ENCODE data around the gene SNRNP27.

The SNRNP27 gene

DNA sequence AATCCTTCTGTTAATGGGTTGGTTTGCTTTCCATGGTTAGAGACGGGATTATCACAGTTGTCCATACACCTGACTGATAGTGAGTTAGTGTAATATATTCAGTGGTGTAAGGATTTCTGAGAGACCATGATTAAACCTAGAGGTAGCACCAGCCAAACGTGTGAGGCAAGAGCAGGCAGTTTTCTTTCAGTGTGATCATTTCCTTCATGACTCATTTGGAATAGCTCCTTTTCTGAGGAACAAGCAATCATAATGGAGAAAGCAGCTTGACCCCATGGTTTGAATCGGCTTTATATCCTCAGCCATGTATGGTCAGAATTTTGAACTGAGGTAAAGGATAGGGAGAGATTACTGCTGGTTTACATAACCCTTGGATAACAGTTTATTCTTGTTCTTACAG, 24.1 kb downstream of the SNRNP27 start:
- no peak for DNase-seq

DNA sequence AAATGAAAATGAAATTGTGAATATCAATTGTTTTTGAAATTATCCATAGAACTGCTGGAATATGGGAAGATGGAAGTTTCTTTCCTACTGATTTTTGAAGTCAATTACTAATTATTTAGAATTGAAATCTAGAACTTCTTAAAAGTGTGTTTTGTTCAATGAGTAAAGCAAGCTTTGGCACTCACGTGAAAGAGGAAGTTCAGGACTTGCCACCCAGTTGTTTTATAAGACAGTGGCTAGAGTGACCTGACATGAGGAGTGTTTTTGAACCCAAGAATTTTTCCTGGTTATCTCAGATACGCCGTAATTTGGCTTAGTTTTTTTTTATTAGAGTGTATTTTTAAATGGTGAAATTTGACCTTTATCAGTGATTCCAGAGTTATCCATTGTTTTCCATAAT, 24.6 kb downstream of the SNRNP27 start:
- DNase-seq = no peak

GRCh38 chr2:69923116-69923515, 29.4 kb downstream of the SNRNP27 start:
- no peak for DNase-seq

DNA sequence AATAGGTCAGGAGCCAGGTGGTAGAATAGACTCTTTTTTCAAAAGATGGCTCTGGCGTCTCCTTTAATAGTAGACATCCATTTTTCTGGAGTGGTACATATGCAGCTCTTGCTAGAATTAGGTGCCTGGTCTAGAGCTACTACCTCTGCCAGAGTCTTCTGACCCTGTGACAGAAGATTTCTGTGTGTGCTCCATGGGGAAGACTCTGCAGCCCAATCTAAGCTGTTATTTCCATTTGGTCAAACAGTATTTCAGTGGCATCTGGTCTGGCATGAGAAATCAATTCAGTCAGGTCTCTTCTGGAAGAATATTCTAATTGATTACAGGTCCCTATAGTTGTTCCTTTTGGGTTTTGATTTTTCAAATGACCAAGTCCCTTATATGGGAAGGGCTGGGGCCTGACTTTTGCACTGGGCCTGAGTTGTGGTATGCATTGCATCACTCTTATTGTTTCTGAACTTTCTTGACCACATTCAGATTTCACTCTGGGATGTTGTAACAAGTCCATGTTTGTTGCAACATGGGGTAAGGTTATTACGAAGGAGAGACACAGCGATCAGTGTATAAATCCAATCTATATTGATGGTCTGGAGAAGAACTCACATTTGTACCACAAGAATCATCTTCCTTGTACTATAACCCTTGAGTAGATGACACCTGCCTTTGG, 33.2 kb downstream of the SNRNP27 start:
- DNase-seq = no peak

DNA sequence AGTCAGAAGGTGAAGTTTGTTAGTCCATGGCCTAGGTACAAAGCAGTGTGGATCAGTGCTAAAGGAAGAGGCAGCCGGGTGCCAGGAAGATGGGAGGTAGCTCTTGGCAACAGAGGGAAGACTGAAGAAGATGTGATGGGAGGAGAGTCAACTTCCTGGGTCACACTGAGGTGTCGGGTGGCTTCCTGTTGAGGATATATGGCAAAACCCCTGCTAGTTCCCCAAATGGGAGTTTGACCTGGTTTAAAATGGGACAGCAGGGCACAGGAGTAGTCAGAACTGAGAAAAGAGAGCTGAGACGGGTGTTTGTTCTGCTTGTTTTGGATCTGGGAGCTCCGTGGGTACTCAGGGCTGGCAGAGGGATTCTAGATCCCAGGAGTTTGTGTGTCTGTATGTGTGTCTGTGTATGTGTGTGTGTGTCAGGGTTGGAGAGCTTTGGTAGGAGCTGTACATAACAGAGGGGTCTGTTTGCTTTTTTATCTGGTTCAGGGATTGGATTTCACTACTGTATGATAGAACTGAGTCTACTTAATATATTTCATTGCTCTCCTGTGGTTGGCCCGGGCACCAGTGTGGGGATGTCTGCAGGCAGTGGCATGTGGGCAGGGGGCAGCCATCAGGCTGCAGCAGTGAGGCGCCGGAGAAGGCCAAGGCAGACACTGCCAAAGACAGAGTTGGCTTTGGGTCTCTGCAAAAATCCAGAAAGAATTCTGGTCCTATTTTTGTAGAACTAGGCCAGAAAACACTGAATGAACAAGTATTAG, 38.3 kb downstream of the SNRNP27 start:
- no peak for DNase-seq

DNA sequence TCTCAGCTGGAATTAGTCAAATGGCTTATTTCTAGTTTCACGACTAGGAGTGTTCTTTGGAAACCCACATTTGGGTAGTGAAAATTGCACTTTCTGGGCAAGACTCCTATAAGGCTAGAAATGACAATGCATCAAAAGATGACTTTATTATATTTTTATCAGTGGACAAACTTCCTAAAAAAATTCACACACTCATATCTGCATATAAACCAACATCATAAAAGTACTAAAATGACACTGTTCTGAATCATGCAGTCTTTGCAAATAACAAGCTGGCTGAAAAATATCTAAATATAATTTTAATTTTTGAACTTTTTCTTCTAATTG, 38.8 kb downstream of the SNRNP27 start:
- no peak for DNase-seq

- DNase-seq = no peak
These were observed 39.6 kb downstream of the SNRNP27 start for GRCh38 chr2:69933254-69933828.

DNA sequence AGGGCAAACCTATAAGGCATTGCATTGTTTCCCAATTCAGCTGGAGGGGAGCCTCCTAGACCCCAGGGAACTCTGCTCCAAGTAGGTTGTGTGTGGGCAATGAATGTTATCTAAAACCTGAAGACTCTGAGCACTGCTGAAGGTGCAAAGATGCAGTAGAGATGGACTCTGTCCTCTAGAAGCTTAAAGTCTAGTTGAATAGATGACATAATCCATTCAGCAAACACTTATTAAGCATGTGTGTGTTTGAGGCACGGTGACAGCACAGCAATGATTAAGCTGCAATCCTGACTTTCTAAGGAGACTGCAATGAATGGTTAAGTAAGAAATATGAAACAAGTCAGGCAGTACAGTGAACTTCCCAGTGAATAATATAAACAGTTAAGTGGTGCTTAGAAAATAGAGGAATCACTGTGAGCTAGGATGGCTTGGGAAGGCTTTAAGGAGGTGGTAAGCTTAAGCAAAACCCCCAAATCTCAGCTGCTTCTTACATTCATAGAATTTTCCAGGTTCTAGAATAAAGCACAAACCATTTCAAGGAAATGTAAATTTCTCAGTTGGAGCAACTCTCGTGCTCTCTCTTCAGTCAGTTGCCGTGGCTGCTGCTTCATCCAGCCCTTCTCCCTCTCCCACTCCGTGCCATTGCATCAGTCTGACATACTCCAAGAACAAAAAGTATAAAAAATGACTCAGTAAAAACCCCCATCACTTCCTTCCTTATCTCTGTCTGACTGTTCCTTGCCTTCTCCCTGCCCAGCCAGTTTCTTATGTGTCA, 40.3 kb downstream of the SNRNP27 start:
- no peak for DNase-seq

GRCh38 chr2:69934614-69934908, 40.8 kb downstream of the SNRNP27 start:
- no peak for DNase-seq

DNA sequence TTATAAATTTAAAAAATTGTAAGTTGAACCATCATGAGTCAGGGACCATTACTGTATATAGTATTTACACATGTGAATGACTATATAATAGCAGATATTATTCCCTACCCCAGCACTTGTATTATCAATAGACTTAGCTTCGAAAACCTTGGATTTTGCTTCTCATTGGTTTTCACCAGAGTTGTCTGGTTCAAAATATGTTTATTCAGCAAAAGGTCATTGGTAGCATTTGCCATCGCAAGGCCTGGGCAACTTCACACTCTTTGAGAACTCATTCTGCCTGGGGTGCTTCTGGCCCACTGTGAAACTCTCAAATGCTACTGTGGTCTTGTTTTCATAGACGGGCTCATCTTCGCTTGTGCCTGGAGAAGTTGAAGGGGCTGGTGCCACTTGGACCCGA, 41.3 kb downstream of the SNRNP27 start:
- no peak for DNase-seq

DNA sequence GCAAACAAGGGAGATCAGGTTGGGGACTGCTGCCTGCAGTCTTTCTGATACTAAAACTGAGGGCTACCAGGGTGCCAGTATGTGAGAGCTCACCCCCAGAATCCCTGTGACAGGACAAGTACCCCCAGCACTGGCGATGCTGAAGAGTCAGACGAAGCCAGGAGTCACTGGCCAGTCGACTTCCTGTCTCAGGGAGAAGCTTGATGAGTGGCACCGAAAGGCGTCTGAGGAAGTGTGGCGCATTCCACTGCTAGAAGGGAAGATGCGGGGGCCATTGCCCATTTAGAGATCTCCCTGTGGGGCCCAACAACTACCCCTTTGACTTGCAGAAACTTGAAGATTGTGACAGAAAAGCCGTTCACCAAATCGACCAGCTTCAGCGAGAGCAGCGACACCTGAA, 43.1 kb downstream of the SNRNP27 start:
- DNase-seq = no peak

DNA sequence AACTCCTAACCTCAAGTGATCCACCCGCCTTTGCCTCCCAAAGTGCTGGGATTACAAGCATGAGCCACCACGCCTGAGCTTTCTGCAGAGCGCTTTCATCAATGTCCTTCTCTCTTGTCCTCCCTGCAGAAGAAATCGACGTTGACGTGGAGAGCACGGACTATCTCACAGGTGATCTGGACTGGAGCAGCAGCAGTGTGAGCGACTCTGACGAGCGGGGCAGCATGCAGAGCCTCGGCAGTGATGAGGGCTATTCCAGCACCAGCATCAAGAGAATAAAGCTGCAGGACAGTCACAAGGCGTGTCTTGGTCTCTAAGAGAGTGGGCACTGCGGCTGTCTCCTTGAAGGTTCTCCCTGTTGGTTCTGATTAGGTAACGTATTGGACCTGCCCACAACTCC, 44.2 kb downstream of the SNRNP27 start:
- DNase-seq = no peak

DNA sequence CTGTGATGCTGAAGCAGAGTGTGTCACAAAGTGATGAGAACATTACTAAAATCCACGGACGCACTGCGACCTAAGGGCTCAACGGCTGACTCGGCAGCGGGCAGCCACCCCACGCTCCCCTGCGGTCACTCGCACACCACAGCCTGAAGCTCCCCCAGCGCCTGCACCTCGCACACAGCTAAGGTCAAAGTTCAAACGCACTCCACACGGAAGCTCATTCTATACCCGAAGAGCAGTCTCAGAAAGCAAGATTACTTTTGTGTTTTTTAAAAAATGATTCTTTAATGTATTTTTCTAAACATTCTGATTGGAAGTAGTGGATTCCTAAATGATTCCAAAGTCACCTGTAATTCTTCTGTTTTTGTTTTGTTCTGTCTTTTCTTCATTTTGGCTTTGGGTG, 46.0 kb downstream of the SNRNP27 start:
- DNase-seq = no peak

GRCh38 chr2:69940691-69941090, 46.9 kb downstream of the SNRNP27 start:
- no peak for DNase-seq

GRCh38 chr2:69943000-69943842, 49.5 kb downstream of the SNRNP27 start:
- no peak for DNase-seq

DNA sequence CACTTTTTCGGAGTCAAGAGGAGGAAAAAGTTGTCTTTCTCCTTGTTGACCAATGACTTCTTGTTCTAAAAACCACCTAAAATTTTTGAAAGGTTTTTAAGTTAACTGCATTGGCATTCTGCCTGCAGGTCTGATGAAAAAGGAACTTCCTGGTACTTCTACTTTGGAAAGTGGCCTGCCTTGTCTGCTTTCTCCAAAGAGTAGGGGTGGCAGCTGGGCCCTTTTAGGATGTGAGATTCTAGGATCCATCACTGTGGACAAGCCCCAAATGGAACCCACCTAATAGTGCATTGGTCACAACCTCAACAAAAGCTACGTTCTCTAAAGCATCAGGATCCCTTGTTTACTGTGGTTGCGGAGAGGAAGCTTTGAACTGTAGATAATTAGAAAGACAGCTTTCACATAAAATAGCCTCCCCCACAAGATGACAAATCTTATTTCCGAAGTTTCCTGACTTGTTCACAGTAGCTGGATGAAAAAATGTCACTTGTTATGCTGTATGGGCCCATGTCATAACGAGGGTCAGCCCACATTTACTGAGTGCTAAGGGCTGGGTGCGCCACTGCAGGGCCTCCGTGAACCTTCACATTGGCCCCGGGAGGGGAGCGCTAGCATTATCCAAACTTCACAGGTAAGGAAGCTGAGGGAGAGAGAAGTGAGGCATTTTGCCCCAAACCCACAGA, 50.2 kb downstream of the SNRNP27 start:
- DNase-seq = no peak

- no peak for DNase-seq
These were observed 51.0 kb downstream of the SNRNP27 start for GRCh38 chr2:69944756-69945155.

- no peak for DNase-seq
These were observed 51.7 kb downstream of the SNRNP27 start for GRCh38 chr2:69945441-69945840.

DNA sequence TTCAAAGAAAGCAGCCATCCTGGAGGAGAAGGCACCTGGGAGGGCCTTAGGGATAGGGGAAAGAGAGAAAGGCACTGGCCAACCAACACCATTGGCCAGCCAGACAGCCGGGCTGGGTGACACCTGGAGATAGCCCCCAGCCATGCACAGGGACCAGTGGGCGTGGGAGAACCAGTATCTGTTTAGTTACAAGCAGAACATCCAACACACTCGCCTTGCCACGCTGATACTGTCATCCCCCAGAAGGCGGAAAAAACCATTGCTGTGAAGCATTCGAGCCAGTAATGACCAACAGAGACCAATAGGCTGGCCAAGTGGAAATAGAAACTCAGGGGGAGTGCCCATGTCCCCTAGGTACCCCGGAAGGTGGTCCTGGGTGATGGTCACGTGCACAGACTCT, 52.2 kb downstream of the SNRNP27 start:
- DNase-seq = no peak

- DNase-seq = peak; percentile 74
These were observed 52.9 kb downstream of the SNRNP27 start for GRCh38 chr2:69946351-69947324.

DNA sequence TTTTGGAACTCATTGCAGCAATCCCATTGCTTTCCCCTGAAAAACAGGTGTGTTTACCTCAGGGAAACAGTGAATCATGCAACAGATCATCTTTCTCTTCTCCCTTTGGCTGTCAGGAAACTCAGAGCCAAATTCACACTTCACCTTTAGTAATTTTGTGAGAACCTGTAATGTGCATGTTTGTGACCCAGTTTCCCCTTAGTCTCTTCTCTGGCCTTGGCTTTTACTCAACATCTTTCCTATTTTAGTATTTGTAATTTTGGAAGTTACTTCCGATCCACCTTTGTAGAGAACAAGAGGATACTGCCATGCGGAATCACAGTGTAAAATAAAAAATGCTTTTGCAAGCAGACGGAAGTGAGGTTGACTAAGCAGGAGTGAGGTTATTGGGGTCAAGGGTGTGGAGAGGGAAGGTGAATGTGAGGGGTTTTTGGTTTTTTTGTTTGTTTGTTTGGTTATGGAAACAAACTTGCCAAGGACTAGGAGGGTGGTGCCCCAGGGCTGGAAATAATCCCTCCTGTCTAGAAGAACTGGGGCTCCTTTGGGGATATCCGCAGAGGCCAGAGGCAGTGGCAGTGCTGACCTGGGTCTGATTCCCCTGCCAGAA, 53.7 kb downstream of the SNRNP27 start:
- DNase-seq = peak; percentile 21
